ENCODE data around the gene CLIC4. TPM values are rescaled to one million over a fixed set of nuclear protein-coding genes. Genes with fewer than 3 reads are reported as not detected.
"Not testable (repeated sequence)": the region's sequence is repeated elsewhere in the genome, so short reads cannot be mapped to it uniquely, and the experiment has no call there.

CLIC4 gene
- total and polyA plus RNA-seq, 2 experiments from 2014 or later, result 92.5 to 308 TPM

DNA sequence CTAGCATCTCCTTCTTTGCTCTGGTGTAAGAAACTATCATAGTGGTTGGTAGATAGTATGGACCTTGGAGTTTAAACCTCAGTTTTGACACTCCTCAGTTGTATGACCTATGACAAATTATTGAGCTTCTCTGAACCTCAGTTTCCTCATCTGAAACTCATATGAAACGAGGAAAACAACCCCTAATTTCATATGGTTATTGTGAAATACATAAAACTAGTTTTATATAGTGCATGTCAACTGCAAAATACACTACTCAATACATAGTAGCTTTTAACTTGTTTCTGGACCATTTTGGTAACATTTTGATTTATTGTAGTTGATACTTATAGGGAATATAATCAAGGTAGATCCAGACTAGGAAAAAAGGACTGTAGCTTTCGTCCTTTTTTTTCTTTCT is 32.9 kb downstream of the CLIC4 start:
- Mint-ChIP-seq H3K4me1 (peaks cover 23% of the 10 kb centered on the region; the same call in 2 of the 3 replicates), H3K36me3 (ENCODE audit: low read depth) (peaks cover 29% of the 10 kb centered on the region; the same call in 2 of the 3 replicates), H3K4me3 (no peak overlapping the region), H3K27ac (no peak overlapping the region), H3K27me3 (ENCODE audit: insufficient read depth, low read depth, poor library complexity) (peaks cover 8% of the 10 kb centered on the region), H3K9me3 (no peaks in the 10 kb centered on the region)
- no peak overlapping the region for H3K4me2 ChIP-seq
- DNase-seq (ENCODE audit: low spot score) (no peak), ATAC-seq (no peak)
- no peaks in the 10 kb centered on the region for H3K36me3 ChIP-seq (ENCODE audit: insufficient read depth)
- no peaks in the 10 kb centered on the region for H3K27me3 ChIP-seq (ENCODE audit: insufficient read depth)
- peaks cover 100% of the 10 kb centered on the region for H3K79me2 ChIP-seq (replicated peaks; ENCODE audit: insufficient read depth)
- no peak overlapping the region for H3K4me3 ChIP-seq
- no peak overlapping the region for H3K27ac ChIP-seq (ENCODE audit: low read depth)
- H2AFZ ChIP-seq, result no peak overlapping the region
- H3F3A ChIP-seq (replicated peaks; ENCODE audit: low read depth), result 0 out of 2 replicates have a peak, but pooled peaks cover 3% of the 10 kb centered on the region
- peaks cover 51% of the 10 kb centered on the region for H4K20me1 ChIP-seq (replicated peaks; ENCODE audit: insufficient read depth)
- TF ChIP-seq CTCF (conservative IDR thresholded peaks at IDR 0.05; ENCODE audit: low read depth in 2 of 2) (no peak), CREB1 (CRISPR knock-in tag; IDR thresholded peaks at IDR 0.05; ENCODE audit: low read depth) (no peak), NANOG (IDR thresholded peaks at IDR 0.05; ENCODE audit: borderline replicate concordance) (no peak), ZNF114 (CRISPR knock-in tag; IDR thresholded peaks at IDR 0.05) (no peak), ZNF331 (CRISPR knock-in tag; IDR thresholded peaks at IDR 0.05; ENCODE audit: low read depth) (no peak)
- no peaks in the 10 kb centered on the region for H3K9me2 ChIP-seq (ENCODE audit: insufficient read depth)
- H3K4me1 ChIP-seq (ENCODE audit: insufficient read depth), result no peaks in the 10 kb centered on the region

- not testable (repeated sequence) for H3F3A ChIP-seq (replicated peaks; ENCODE audit: low read depth); H3K27ac Mint-ChIP-seq; H3K4me1 ChIP-seq (ENCODE audit: insufficient read depth); H3K4me3 ChIP-seq; H3K4me3 Mint-ChIP-seq; ATAC-seq; H3K27me3 ChIP-seq (ENCODE audit: insufficient read depth); H3K9me3 Mint-ChIP-seq; H3K27ac ChIP-seq (ENCODE audit: low read depth); H3K4me2 ChIP-seq; H3K27me3 Mint-ChIP-seq (ENCODE audit: insufficient read depth, low read depth, poor library complexity); H3K36me3 ChIP-seq (ENCODE audit: insufficient read depth); H2AFZ ChIP-seq; DNase-seq (ENCODE audit: low spot score); H3K9me2 ChIP-seq (ENCODE audit: insufficient read depth)
- peaks cover 58% of the 10 kb centered on the region for H4K20me1 ChIP-seq (replicated peaks; ENCODE audit: insufficient read depth)
- Mint-ChIP-seq H3K4me1 (peaks cover 23% of the 10 kb centered on the region; the same call in 2 of the 3 replicates), H3K36me3 (ENCODE audit: low read depth) (peaks cover 23% of the 10 kb centered on the region; the same call in 2 of the 3 replicates)
- H3K79me2 ChIP-seq (replicated peaks; ENCODE audit: insufficient read depth), result peaks cover 100% of the 10 kb centered on the region
Observed at GRCh38 chr1:24779199-24779598, 34.0 kb downstream of the CLIC4 start.

DNA sequence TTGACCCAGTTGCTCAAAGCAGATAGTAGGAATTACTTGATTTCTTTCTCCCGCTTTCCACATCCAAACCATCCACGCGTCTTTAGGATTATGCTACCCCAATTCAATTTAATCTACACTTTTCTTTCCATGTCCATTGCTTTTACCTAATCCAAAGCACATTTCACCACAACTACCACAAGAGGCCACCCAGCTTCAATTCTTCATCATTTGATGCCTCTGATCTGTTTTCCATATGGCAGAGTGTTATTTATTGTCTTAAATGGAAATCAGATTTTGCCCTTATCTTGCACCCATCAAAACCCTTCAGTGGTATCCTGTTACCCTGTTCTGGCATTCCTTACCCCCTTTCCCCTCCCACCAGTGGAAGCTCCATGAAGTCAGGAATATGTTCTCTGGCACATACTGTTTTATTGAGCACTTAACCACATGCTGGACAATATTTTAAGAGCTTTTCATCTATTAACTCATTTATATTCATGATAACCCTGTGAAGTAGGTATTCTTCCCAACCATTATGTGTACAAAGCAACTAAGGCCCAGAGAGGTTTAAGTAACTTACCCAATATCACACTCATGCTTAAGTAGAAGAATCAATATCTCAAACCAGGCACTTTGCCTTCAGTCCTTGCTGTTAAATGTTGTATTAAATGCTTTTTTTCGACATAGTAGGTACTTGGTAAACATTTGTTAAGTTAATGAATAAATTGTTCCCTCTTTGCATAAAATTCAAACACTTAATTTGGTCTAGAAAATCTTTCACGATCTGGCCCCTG is 34.6 kb downstream of the CLIC4 start:
- Mint-ChIP-seq H3K4me1 (peaks cover 21% of the 10 kb centered on the region; the same call in 2 of the 3 replicates), H3K4me3 (no peak overlapping the region), H3K27me3 (ENCODE audit: insufficient read depth, low read depth, poor library complexity) (peaks cover 4% of the 10 kb centered on the region), H3K27ac (no peak overlapping the region), H3K9me3 (no peaks in the 10 kb centered on the region), H3K36me3 (ENCODE audit: low read depth) (peaks cover 17% of the 10 kb centered on the region; the same call in 2 of the 3 replicates)
- Histone ChIP-seq H3K9me2 (ENCODE audit: insufficient read depth) (no peaks in the 10 kb centered on the region), H3K27ac (ENCODE audit: low read depth) (no peak overlapping the region; the same call in 1 of the 2 replicates), H3K27me3 (ENCODE audit: insufficient read depth) (no peaks in the 10 kb centered on the region), H4K20me1 (replicated peaks; ENCODE audit: insufficient read depth) (peaks cover 62% of the 10 kb centered on the region), H3K4me3 (no peak overlapping the region), H3K4me1 (ENCODE audit: insufficient read depth) (no peaks in the 10 kb centered on the region; the same call in 1 of the 2 replicates), H3K36me3 (ENCODE audit: insufficient read depth) (no peaks in the 10 kb centered on the region), H2AFZ (no peak overlapping the region), H3F3A (replicated peaks; ENCODE audit: low read depth) (0 out of 2 replicates have a peak, but pooled peaks cover 6% of the 10 kb centered on the region), H3K79me2 (replicated peaks; ENCODE audit: insufficient read depth) (peaks cover 100% of the 10 kb centered on the region), H3K4me2 (no peak overlapping the region)
- ATAC-seq, result no peak
- DNase-seq (ENCODE audit: low spot score), result no peak
- TF ChIP-seq CREB1 (CRISPR knock-in tag; IDR thresholded peaks at IDR 0.05; ENCODE audit: low read depth) (no peak), ZNF114 (CRISPR knock-in tag; IDR thresholded peaks at IDR 0.05) (no peak), POLR2AphosphoS5 (IDR thresholded peaks at IDR 0.05; ENCODE audit: low read depth) (no peak), STAT1 (IDR thresholded peaks at IDR 0.05; ENCODE audit: unreplicated experiment) (no peak), JUNB (IDR thresholded peaks at IDR 0.05; ENCODE audit: unreplicated experiment) (no peak), ZNF331 (CRISPR knock-in tag; IDR thresholded peaks at IDR 0.05; ENCODE audit: low read depth) (no peak), NANOG (IDR thresholded peaks at IDR 0.05; ENCODE audit: borderline replicate concordance) (no peak)
- TF ChIP-seq, protein P1, sequence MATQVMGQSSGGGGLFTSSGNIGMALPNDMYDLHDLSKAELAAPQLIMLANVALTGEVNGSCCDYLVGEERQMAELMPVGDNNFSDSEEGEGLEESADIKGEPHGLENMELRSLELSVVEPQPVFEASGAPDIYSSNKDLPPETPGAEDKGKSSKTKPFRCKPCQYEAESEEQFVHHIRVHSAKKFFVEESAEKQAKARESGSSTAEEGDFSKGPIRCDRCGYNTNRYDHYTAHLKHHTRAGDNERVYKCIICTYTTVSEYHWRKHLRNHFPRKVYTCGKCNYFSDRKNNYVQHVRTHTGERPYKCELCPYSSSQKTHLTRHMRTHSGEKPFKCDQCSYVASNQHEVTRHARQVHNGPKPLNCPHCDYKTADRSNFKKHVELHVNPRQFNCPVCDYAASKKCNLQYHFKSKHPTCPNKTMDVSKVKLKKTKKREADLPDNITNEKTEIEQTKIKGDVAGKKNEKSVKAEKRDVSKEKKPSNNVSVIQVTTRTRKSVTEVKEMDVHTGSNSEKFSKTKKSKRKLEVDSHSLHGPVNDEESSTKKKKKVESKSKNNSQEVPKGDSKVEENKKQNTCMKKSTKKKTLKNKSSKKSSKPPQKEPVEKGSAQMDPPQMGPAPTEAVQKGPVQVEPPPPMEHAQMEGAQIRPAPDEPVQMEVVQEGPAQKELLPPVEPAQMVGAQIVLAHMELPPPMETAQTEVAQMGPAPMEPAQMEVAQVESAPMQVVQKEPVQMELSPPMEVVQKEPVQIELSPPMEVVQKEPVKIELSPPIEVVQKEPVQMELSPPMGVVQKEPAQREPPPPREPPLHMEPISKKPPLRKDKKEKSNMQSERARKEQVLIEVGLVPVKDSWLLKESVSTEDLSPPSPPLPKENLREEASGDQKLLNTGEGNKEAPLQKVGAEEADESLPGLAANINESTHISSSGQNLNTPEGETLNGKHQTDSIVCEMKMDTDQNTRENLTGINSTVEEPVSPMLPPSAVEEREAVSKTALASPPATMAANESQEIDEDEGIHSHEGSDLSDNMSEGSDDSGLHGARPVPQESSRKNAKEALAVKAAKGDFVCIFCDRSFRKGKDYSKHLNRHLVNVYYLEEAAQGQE (IDR thresholded peaks at IDR 0.05; ENCODE audit: unreplicated experiment), result no peak
- TF ChIP-seq, protein P2, sequence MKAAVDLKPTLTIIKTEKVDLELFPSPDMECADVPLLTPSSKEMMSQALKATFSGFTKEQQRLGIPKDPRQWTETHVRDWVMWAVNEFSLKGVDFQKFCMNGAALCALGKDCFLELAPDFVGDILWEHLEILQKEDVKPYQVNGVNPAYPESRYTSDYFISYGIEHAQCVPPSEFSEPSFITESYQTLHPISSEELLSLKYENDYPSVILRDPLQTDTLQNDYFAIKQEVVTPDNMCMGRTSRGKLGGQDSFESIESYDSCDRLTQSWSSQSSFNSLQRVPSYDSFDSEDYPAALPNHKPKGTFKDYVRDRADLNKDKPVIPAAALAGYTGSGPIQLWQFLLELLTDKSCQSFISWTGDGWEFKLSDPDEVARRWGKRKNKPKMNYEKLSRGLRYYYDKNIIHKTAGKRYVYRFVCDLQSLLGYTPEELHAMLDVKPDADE (IDR thresholded peaks at IDR 0.05), result no peak

All from GM23338 (cell line).